HG03460 (cell line): ENCODE results near the gene AZGP1.
"Not testable (repeated sequence)": the region's sequence is repeated elsewhere in the genome, so short reads cannot be mapped to it uniquely, and the experiment has no call there.

Experiments used
- ATAC-seq: cut with Tn5 transposase; IDR thresholded peaks from one replicate; pipeline ENCODE4 v1.9.1; 2021; ENCODE audit not compliant: unreplicated experiment

AZGP1 gene

DNA sequence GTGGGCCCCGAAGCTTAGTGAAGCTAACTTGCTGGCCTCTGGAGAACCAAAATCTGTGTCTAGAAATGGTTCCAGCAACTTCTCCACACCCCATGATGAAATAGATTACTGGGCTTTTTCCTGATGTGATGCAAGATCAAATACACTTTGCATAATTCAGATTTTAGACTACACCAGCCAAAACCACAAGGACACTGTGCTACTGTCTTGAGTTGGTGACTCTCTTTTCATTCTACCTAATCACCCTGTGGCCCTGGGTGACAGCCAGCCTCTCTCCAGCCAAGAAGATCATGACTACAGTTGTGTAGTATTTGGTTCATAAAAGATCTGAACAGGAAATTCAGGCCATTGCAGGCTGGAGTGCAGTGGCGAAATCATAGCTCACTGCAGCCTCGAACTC is 22.2 kb downstream of the AZGP1 start:
- ATAC-seq = no peak

DNA sequence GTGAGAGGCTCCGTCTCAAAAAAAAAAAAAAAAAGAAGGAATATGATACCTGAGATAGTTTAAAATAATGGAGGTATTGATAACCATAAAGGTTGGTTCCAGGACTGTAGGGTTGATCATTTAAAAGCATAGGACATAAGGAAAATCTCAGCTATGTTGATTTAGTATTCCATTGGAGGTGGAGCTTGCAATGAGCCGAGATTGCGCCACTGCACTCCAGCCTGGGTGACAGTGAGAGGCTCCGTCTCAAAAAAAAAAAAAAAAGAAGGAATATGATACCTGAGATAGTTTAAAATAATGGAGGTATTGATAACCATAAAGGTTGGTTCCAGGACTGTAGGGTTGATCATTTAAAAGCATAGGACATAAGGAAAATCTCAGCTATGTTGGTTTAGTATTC is 23.2 kb downstream of the AZGP1 start:
- not testable (repeated sequence) for ATAC-seq

- ATAC-seq = not testable (repeated sequence)
Measured at GRCh38 chr7:99950819-99951218, 25.0 kb downstream of the AZGP1 start.

GRCh38 chr7:99949645-99950228 is 26.1 kb downstream of the AZGP1 start:
- ATAC-seq = no peak

DNA sequence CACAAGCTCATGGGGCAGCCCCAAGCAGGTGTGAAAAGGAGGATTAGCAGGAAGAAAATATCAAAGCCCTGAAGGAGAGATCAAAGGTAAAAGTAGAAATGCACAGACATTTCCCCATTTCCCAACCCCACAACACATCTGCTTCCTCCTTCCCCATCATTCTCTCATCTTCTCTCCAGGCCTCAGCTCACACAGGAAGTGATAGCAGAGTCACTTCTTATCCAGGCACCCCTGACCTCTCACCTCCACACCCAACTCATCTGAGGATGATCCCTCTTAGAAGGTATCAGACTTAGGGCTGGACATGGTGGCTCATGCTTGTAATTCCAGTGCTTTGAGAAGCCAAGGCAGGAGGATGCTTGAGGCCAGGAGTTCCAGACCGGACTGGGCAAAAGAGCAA is 28.2 kb downstream of the AZGP1 start:
- no peak for ATAC-seq

DNA sequence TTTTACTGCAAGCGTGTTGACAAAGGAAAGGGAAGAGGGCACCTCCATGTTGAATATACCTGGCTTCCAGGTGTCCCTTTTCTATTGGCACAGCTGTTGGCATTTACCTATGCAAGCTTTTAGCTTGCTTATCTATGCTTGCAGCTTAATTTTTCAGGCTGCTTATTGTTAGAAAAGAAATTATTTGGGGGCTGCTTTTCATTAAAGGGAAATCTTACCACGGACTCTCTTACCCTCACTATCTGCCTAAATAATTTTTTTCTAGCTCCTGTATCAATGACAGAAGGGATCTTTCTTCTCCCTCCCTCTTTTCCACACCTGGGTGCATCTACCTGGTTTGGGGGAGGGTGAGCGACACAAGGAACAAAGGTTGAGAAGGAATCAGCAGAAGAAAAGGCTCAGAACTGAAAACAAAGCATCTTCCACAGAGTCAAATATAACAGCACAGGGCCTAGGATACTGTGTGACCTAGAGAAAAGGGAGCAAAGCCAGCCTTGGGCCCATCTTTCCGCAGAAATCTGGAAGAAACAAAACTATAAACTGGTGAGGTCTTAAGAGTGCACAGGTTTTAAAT is 31.2 kb downstream of the AZGP1 start:
- no peak for ATAC-seq

DNA sequence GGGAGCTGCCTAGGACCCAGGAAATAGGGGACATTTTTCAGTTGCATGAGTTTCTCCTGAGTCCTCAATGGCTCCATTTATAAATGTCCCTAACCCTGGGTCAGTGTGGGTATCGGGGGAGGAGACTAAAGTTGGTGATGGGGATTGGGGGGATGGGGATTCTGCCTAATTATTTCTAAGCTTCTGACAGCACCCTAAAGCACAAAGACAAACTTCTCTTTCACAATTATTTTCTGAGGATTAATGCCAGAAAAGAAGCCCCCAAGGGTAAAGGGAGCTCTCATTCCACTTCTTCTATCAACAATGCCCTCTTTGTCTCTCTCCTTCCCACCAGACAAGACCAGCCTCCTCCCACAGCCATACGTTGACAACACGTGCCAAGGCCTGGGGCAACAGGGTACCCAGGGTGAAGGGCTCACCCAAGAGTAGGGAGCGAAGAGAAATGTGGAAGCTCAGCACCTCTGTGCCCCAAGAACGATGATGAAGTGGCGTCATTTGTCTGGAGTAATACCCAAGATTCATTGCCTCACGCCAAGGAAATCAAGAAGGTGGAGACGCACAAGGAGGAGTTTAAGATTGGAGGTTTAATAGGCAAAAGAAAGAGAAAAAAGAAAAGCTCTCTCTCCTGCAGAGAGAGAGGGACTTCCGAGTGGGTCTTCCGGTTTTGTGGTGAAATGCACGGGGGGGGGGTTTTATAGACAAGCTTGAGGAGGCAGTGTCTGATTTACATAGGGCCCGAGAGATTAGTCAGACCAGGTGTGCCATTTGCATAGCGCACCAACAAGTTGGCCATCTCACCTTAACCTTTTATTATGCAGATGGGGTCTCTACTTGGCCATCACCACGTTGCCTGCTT is 32.0 kb downstream of the AZGP1 start:
- ATAC-seq = no peak

- no peak for ATAC-seq
Measured at GRCh38 chr7:99938296-99938695, 37.5 kb downstream of the AZGP1 start.

GRCh38 chr7:99935009-99935408 is 40.8 kb downstream of the AZGP1 start:
- not testable (repeated sequence) for ATAC-seq

GRCh38 chr7:99930376-99930775 is 45.5 kb downstream of the AZGP1 start:
- no peak for ATAC-seq

GRCh38 chr7:99929730-99930053 is 46.1 kb downstream of the AZGP1 start:
- ATAC-seq = no peak

DNA sequence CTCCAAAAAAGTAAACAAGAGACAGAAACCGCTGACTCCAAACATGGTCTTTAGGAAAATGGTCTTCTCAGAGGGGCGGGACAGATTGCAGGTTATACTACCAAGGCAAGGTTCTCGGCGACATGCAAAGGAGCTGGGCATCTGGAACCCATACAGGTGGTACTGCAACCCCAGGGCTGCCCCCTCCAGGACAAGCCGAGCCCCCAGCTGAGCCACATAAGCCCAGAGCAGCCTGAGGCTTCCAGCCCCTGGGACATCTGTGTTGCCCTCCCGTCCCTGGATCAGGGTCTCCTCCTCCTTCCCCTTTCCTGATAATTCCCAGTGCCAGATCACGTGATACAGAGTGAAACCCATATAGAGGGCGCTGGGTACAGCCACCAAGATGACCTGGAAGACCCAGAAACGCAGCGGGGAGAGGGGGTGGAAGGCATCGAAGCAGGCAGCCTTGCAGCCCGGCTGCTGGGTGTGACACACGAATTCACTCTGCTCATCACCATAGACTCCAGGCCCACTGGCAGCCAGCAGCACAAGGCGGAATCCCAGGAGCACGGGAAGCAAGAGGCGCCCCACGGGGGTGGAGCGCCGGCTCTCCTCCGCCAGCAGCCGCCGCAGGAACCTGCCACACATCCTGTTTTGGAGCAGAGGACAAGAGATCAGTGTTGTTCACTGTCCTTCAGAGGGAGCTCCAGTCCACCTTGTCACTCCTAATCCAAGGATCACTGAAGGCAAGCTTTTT is 46.7 kb downstream of the AZGP1 start, which contains the start of gene GJC3:
Gene GJC3 (minus strand): TSS at position 627 of the 736 bp plus-strand sequence. CDS start 0 bp downstream, at position 627.
- ATAC-seq = no peak

- ATAC-seq = no peak
Measured at GRCh38 chr7:99928188-99928587, 47.6 kb downstream of the AZGP1 start.

- no peak for ATAC-seq
Measured at GRCh38 chr7:99927536-99927935, 48.3 kb downstream of the AZGP1 start.

DNA sequence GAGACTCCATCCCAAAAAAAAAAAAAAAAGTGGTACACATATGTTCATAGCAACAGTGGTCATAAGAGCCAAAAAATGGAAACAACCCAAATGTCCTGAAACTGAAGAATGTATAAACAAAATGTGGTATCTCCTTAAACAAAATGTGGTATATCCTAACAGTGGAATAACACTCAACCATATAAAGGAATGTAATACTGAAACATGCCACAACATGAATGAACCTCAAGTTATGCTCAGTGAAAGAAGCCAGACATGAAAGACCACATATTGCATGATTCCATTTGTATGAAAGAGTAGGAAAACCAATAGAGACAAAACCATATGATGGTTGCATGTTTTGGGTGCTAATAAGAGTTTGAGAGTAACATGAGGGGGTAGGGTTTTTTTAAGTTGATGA is 49.5 kb downstream of the AZGP1 start:
- ATAC-seq = no peak

- ATAC-seq = no peak
Measured at GRCh38 chr7:99923200-99923599, 52.6 kb downstream of the AZGP1 start.

DNA sequence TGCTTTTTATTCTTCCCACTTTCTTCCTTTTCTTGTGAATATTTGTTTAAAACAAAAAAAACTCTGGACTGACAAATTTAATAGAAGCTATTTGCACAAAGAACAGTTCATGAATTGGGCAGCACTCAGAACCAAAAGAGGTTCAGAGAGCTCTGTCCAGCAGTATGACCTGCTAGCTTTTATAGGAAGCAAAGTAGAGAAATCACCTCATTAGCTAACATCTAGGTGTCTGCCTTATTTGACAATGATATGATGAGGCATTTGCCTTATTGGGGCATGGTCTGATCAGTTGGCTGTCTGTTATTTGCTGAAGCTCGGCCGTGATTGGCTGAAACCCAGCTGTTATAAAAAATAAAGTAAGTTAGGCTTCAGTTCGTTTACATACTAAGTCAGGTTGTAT is 55.7 kb downstream of the AZGP1 start:
- no peak for ATAC-seq

DNA sequence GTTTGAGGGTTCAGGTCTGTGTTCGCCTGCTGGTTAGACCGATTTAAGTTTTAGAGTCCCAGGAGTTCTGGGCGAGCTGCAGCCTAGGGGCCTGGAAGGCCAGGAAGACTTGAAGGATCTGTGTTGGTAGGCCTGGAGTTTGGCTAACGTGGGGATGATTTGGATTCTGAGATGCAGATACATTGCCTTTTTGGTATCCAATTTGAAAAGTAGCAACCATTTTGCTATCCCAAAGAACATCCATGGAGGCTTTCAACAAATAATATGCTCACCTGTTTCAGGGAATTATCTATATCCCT is 56.1 kb downstream of the AZGP1 start:
- no peak for ATAC-seq

GRCh38 chr7:99918959-99919813 is 56.6 kb downstream of the AZGP1 start, which contains the start of gene TRIM4:
Gene TRIM4, minus strand, starts transcription at chr7:99919530. Its CDS starts 129 bp downstream, at chr7:99919401.
- peak; percentile 95 for ATAC-seq
